OCI-LY7 (cell line): ENCODE data around the gene JMJD4. TPM values are rescaled to one million over a fixed set of nuclear protein-coding genes. Genes with fewer than 3 reads are reported as not detected.

ENCODE experiments used
- BruUV-seq: library from RNA; stranded (reverse); fragments of 400-500 nt; replicated peaks from 2 replicates; lab custom pipeline; 2021; lab: Mats Ljungman, UMichigan
- CTCF ChIA-PET: fragments of 300-600 bp; sonication (Branson Sonifier 250); formaldehyde crosslinking; loops from one replicate; lab custom pipeline; 2022; ENCODE audit warnings: antibody characterized with exemption; ENCODE audit not compliant: unreplicated experiment; lab: Charles Lee
- POLR2A ChIA-PET: fragments of 300-600 bp; sonication (Branson Sonifier 250); formaldehyde crosslinking; loops from one replicate; lab custom pipeline; 2022; ENCODE audit warnings: antibody characterized with exemption; lab: Charles Lee
- DNase-seq: peaks from one replicate; pipeline ENCODE4 v3.0.0-alpha.2; 2015; ENCODE audit warnings: low spot score
- H2AFZ ChIP-seq: fragments of 200-600 bp; sonication (generic), shearing (Covaris generic); 2 replicates; pipeline ENCODE4 v1.6.1; 2014; ENCODE audit warnings: mild to moderate bottlenecking, antibody characterized with exemption, low read length, moderate library complexity
- H3K27ac ChIP-seq: fragments of 200-600 bp; sonication (generic); 2 replicates; pipeline ENCODE4 v1.5.1; 2014; ENCODE audit warnings: mixed run types, low read depth, mild to moderate bottlenecking, moderate library complexity, low read length, inconsistent platforms; ENCODE audit not compliant: poor library complexity, severe bottlenecking
- H3K36me3 ChIP-seq: fragments of 200-600 bp; sonication (generic); 2 replicates; pipeline ENCODE4 v1.6.1; 2014; ENCODE audit warnings: mild to moderate bottlenecking, antibody characterized with exemption, low read length, moderate library complexity, mixed read lengths; ENCODE audit not compliant: insufficient read depth
- H3K4me1 ChIP-seq: fragments of 200-600 bp; sonication (generic); 2 replicates; pipeline ENCODE4 v1.5.1; 2014; ENCODE audit warnings: mild to moderate bottlenecking, low read length; ENCODE audit not compliant: insufficient read depth, poor library complexity, severe bottlenecking
- H3K4me2 ChIP-seq: fragments of 200-600 bp; sonication (generic); 2 replicates; pipeline ENCODE4 v1.6.1; 2014; ENCODE audit warnings: mild to moderate bottlenecking, low read length
- H3K4me3 ChIP-seq: fragments of 200-600 bp; sonication (generic); 2 replicates; pipeline ENCODE4 v1.5.1; 2014; ENCODE audit warnings: mild to moderate bottlenecking, low read depth, low read length; ENCODE audit not compliant: poor library complexity, severe bottlenecking
- H3K79me2 ChIP-seq: fragments of 200-600 bp; sonication (generic); 2 replicates; pipeline ENCODE4 v1.6.1; 2016; ENCODE audit warnings: low read depth, mild to moderate bottlenecking, low read length, moderate library complexity, mixed read lengths; ENCODE audit not compliant: insufficient read depth
- H3K9me2 ChIP-seq: fragments of 200-600 bp; sonication (generic); 2 replicates; pipeline ENCODE4 v1.6.1; 2016; ENCODE audit warnings: mild to moderate bottlenecking, low read length, mixed read lengths; ENCODE audit not compliant: insufficient read depth
- H3K9me3 ChIP-seq: fragments of 200-600 bp; sonication (generic); 2 replicates; pipeline ENCODE4 v1.6.1; 2014; ENCODE audit warnings: mild to moderate bottlenecking, mixed run types, low read length, mixed read lengths
- H4K20me1 ChIP-seq: fragments of 200-600 bp; sonication (generic); 2 replicates; pipeline ENCODE4 v1.6.1; 2014; ENCODE audit warnings: mild to moderate bottlenecking, antibody characterized with exemption, low read length, moderate library complexity, mixed read lengths; ENCODE audit not compliant: insufficient read depth
- EZH2phosphoT487 ChIP-seq: fragments of 200-600 bp; sonication (generic); IDR thresholded peaks from 2 replicates; pipeline ENCODE4 v1.6.1; 2018; ENCODE audit warnings: low read depth, borderline replicate concordance, mild to moderate bottlenecking, mixed run types, antibody characterized with exemption, low read length, moderate library complexity, mixed read lengths
- intact Hi-C: fragments of 100-400 bp; cut with micrococcal nuclease; formaldehyde crosslinking; loops from one replicate; pipeline ENCODE4 v1.10.0; 2022; ENCODE audit not compliant: unreplicated experiment
- total RNA-seq, 2 experiments: library from RNA; depleted of rRNA in 1 of 2; stranded (reverse); fragments of >200 nt in 1 of 2; shearing (Covaris generic) in 1 of 2; gene quantifications; 2 replicates each; pipeline ENCODE4 v1.2.3, GENCODE V29; 2014 to 2022
- TF ChIP-seq, protein P1 (sequence below): fragments of 200-600 bp; sonication (generic); conservative IDR thresholded peaks from 2 replicates; pipeline ENCODE4 v1.5.1; 2014; ENCODE audit warnings: mild to moderate bottlenecking, antibody characterized with exemption, low read length, moderate library complexity, mixed read lengths

The JMJD4 gene
- total RNA-seq, 2 experiments from 2014 or later: 27.8 to 41.8 TPM

DNA sequence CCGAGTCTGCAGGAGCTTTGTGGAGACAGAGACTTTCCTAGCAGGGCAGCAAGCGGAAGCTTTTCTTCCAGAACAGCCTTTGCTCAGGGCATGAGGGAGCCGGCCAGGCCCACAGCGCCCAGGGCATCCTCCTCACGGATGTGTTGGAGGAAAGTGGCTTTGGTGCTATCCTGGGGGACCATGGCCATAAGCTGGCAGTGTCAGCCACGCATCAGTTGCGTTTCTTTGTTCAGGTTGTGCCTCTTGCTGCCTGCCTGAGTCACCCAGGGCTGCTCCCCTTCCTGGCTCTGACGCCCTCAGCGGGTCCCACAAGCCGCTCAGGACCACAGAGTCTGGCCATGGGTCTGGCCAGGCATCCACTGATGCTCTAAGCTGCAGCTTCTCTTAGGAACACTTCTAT, 40.7 kb upstream of the JMJD4 start:
- POLR2A ChIA-PET: no interaction called here
- Histone ChIP-seq H3K36me3 (peaks cover 8% of the 10 kb centered on the region; the same call in 1 of the 2 replicates), H3K9me2 (no peaks in the 10 kb centered on the region), H3K4me3 (no peak overlapping the region), H2AFZ (no peak overlapping the region), H4K20me1 (no peaks in the 10 kb centered on the region), H3K4me2 (no peak overlapping the region), H3K9me3 (no peaks in the 10 kb centered on the region), H3K79me2 (no peaks in the 10 kb centered on the region), H3K27ac (no peak overlapping the region), H3K4me1 (no peaks in the 10 kb centered on the region)
- BruUV-seq: no TSS peak
- CTCF ChIA-PET: no interaction called here
- DNase-seq: no peak
- TF ChIP-seq, protein P1, sequence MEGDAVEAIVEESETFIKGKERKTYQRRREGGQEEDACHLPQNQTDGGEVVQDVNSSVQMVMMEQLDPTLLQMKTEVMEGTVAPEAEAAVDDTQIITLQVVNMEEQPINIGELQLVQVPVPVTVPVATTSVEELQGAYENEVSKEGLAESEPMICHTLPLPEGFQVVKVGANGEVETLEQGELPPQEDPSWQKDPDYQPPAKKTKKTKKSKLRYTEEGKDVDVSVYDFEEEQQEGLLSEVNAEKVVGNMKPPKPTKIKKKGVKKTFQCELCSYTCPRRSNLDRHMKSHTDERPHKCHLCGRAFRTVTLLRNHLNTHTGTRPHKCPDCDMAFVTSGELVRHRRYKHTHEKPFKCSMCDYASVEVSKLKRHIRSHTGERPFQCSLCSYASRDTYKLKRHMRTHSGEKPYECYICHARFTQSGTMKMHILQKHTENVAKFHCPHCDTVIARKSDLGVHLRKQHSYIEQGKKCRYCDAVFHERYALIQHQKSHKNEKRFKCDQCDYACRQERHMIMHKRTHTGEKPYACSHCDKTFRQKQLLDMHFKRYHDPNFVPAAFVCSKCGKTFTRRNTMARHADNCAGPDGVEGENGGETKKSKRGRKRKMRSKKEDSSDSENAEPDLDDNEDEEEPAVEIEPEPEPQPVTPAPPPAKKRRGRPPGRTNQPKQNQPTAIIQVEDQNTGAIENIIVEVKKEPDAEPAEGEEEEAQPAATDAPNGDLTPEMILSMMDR: no peak
- no peak for TF ChIP-seq EZH2phosphoT487
- intact Hi-C loops: no loop called here

DNA sequence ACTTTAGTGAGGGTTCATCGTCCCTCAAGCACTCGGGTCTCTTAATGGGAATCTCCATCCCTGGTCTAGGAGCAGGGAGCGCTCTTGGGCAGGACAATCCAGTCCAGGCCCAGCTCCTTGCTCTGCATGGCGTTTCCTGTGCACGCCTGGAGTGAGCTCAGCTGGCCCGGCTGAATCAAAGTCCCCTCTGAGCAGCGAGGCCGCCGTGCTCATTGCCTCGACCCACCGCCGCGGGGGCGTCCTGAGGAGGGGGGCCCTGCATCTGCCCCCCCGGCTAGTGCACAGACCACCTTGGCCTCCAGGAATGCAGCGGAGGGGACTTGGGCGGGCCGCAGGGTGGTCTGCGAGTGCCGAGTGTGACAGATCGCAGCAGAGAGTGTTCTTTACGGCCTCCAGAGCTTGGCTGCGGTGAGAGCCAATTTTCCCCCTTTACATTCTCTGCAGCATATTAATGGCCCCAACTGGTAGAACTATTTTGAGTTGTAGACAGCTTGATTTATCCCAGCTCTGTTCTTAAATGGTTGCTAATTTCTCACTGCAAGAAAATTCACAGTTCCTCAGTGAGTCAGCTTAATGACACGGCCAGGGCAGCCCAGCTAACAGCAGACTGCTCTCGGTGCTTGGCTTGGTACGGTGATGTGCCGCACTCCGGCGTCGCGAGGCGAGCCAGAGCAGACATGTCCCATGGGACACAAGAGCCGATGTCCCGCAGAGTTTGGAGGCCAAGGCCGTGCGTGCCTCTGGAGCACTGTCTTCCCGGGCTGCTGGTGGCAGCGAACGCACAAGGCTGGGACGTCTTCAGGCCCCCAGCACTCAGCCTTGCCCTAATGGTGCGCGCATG, 39.9 kb upstream of the JMJD4 start:
- Histone ChIP-seq H2AFZ (no peak overlapping the region), H3K79me2 (no peaks in the 10 kb centered on the region), H3K4me3 (no peak overlapping the region), H3K9me3 (no peaks in the 10 kb centered on the region), H3K9me2 (no peaks in the 10 kb centered on the region), H3K4me2 (no peak overlapping the region), H3K36me3 (peaks cover 8% of the 10 kb centered on the region; the same call in 1 of the 2 replicates), H3K27ac (no peak overlapping the region), H3K4me1 (no peaks in the 10 kb centered on the region), H4K20me1 (no peaks in the 10 kb centered on the region)
- BruUV-seq: no TSS peak
- intact Hi-C loops: no loop called here
- CTCF ChIA-PET: no interaction called here
- DNase-seq: no peak
- TF ChIP-seq, protein P1: no peak
- no peak for TF ChIP-seq EZH2phosphoT487
- POLR2A ChIA-PET: no interaction called here

DNA sequence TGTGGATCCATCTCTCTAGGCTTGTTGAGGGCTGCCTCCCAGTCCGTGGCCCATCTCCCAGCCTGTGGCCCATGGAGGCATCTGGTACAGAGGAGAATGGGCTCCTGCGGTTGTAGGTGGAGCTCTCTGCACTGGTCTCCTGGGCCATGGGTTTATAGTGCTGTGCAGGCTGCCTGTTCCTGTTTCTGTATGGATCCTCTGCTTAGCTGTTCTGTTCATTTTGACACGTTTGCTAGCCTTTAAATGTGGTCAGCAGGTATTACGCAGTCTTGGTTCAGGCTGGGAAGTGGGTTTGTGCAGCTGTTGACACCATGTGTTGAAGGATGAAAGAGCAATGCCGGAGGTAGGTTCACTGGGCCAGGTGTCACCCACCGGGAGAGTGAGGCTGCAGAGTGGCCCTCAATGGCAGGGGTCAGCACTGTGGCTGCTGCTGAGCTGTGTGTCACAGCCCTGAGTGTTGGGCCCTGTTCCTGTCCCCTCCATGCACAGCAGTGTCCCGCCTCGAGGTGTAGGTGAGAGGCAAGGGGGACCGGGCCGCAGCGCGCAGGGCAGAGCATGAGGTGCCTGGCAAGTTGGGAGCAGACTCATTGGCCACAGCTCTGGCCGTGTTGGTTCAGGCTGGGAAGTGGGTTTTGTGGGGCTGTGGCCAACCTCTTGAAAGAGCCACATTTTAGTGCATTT, 39.1 kb upstream of the JMJD4 start:
- Histone ChIP-seq H3K9me3 (no peaks in the 10 kb centered on the region), H3K9me2 (no peaks in the 10 kb centered on the region), H3K36me3 (peaks cover 8% of the 10 kb centered on the region; the same call in 1 of the 2 replicates), H4K20me1 (no peaks in the 10 kb centered on the region), H3K4me3 (no peak overlapping the region), H3K27ac (no peak overlapping the region), H3K4me2 (no peak overlapping the region), H3K79me2 (no peaks in the 10 kb centered on the region), H3K4me1 (no peaks in the 10 kb centered on the region), H2AFZ (no peak overlapping the region)
- intact Hi-C loops: no loop called here
- DNase-seq: no peak
- TF ChIP-seq, protein P1: no peak
- TF ChIP-seq EZH2phosphoT487: no peak
- CTCF ChIA-PET: no interaction called here
- POLR2A ChIA-PET: no interaction called here
- no TSS peak for BruUV-seq
